Thyroid gland (tissue), 4 donors: ENCODE measurements around the gene EPHB3.

ENCODE experiments used
- CTCF ChIP-seq, 6 experiments: fragments of 200-600 bp in 3 of 6; fragments of 450-650 bp in 3 of 6; sonication (generic) in 3 of 6; IDR thresholded peaks; one replicate each; pipeline ENCODE4 v1.5.1; 2016 to 2019; ENCODE audit warnings: antibody characterized with exemption in 6 of 6, mild to moderate bottlenecking in 2 of 6, inconsistent platforms in 1 of 6, moderate library complexity in 1 of 6
- POLR2A ChIP-seq, 2 donors: fragments of 450-650 bp; IDR thresholded peaks; one replicate each; pipeline ENCODE4 v1.6.1; 2017; ENCODE audit warnings: antibody characterized with exemption in 2 of 2, mild to moderate bottlenecking in 2 of 2, moderate library complexity in 1 of 2

- TF ChIP-seq CTCF (IDR thresholded peaks at IDR 0.05) (no peak), POLR2A (IDR thresholded peaks at IDR 0.05) (no peak)
These were observed 4.8 kb upstream of the EPHB3 start for GRCh38 chr3:184556582-184557347.
